ENCODE measurements around the gene TRAPPC8.

DNA sequence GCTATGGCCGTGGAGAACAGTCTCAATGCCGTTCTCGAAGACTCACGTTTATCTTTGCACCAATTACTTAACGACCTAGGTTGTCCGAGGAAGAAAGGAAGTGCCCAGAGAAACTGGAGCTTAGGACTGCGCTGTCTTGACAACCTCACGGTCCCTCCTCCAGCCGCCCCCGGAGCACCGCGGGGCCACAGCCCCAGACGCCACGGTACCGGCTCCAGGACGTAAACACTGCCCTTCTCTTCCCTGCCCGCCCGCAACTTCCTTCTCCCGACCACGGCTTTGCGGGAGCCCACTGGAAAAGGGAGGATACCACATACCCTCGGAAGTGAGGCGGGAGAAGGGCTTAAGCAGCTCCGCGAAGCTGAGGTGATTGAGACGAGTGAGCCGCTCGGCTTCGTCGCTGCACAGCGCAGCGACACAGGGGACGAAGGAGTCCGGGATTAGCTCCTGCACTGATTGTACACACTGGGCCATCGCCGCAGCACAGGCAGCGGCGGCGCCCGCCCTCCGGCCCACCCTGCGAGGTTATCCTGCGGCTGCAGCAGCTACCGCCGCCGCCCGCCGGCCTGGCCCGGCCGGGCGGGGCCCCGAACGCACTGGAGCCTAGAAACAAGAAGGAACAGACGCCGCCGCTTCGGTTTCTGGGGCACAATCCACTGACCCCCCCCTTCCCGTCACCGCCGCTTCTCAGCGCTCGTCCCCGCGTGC is 483 bp downstream of the TRAPPC8 start:
- TF ChIP-seq, protein P1, sequence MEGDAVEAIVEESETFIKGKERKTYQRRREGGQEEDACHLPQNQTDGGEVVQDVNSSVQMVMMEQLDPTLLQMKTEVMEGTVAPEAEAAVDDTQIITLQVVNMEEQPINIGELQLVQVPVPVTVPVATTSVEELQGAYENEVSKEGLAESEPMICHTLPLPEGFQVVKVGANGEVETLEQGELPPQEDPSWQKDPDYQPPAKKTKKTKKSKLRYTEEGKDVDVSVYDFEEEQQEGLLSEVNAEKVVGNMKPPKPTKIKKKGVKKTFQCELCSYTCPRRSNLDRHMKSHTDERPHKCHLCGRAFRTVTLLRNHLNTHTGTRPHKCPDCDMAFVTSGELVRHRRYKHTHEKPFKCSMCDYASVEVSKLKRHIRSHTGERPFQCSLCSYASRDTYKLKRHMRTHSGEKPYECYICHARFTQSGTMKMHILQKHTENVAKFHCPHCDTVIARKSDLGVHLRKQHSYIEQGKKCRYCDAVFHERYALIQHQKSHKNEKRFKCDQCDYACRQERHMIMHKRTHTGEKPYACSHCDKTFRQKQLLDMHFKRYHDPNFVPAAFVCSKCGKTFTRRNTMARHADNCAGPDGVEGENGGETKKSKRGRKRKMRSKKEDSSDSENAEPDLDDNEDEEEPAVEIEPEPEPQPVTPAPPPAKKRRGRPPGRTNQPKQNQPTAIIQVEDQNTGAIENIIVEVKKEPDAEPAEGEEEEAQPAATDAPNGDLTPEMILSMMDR (IDR thresholded peaks at IDR 0.05): no peak
- TF ChIP-seq POLR2A (IDR thresholded peaks at IDR 0.05) (no peak), EP300 (IDR thresholded peaks at IDR 0.05) (no peak)
